Stimulated activated CD4-positive, alpha-beta T cell treated with anti-CD3 and anti-CD28 coated beads, Interleukin-1b, Interleukin-23, amount 100 ng/mL, for 24 hours (primary cell): ENCODE measurements around the gene GRAMD2A.

Experiments
- DNase-seq, 4 experiments: peaks; one replicate each; pipeline ENCODE4 v3.0.0-alpha.2; 2020; ENCODE audit warnings: low read depth in 4 of 4, low spot score in 1 of 4

Gene GRAMD2A

DNA sequence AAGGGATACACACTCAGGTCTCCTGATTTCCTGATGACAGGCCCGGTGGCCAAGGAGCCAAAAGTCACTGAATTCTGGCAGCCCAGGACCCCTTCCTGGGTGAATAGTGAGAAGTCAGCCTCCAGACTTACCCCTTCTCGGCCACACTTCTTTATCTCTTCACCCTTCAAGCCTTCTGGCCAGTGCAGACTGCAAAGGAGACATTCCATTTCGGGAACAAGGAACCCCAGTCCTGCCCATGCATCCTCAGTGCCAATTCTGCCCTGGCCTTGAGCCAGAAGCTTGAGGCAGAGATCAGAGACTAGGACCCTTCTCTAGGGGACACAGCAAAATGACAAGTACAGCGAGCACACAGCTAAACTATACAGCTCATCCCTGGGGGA, 28.8 kb downstream of the GRAMD2A start:
- DNase-seq, result no peak

- DNase-seq, result no peak
Measured at GRCh38 chr15:72168131-72168807, 29.3 kb downstream of the GRAMD2A start.

- no peak for DNase-seq
Measured at GRCh38 chr15:72167445-72167844, 30.1 kb downstream of the GRAMD2A start.

GRCh38 chr15:72166716-72167417, 30.7 kb downstream of the GRAMD2A start:
- DNase-seq, result no peak

DNA sequence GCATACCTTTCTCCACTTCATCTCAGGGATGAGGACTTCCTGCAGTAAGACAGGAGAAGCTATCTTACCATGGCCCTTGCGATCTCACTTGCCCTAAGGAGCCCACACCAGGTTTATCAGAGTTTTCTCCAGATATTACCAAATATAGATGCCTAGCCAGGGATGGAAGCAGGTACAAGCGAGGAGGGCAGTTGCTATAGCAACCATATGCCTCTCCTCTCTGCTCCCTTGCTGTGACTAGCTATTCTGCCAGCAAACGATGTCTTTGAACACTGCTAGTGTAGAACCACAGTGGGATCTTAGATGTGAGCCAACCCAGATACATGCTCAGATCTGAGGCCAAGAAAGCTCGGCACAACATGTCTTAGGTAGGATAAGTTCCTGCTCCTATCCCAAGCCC, 33.9 kb downstream of the GRAMD2A start:
- no peak for DNase-seq

DNA sequence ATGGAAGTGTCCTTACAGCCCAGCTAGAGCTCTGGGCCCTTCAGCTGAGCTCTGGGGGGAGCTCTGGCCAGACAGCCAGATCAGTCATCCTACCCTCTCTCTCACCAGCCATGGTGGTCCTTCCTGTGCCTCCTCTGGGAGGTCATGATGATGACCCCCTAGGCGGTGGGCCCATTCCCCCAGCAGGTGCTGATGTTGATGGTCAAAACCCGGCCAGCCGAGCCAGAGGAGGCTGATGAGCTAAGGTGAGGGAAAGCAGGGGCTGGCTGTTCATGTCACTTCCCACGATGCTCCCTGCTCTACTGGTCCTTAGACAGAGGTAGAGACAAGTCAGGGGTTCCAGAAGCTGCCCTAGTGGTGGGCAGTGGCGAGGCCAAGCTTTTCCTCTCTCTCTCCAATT, 35.0 kb downstream of the GRAMD2A start:
- DNase-seq, result no peak

GRCh38 chr15:72161361-72162132, 36.0 kb downstream of the GRAMD2A start:
- DNase-seq, result no peak

- no peak for DNase-seq
Measured at GRCh38 chr15:72160696-72161245, 36.8 kb downstream of the GRAMD2A start.

DNA sequence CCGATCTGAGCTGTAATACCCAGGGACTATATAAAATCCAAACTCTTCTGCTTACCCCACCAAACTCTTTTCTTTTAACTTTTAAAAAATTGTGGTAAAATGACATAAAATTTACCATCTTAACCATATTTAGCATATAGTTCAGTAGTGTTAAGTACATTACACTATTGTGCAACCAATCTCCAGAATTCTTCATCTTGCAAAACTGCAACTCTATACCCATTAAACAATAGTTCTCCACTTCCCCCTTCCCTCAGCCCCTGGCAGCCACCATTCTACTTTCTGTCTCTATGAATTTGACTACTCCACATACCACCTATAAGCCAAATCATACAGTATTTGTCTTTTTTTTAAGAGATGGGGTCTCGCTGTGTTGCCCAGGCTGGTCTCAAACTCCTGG, 40.7 kb downstream of the GRAMD2A start:
- DNase-seq, result no peak

DNA sequence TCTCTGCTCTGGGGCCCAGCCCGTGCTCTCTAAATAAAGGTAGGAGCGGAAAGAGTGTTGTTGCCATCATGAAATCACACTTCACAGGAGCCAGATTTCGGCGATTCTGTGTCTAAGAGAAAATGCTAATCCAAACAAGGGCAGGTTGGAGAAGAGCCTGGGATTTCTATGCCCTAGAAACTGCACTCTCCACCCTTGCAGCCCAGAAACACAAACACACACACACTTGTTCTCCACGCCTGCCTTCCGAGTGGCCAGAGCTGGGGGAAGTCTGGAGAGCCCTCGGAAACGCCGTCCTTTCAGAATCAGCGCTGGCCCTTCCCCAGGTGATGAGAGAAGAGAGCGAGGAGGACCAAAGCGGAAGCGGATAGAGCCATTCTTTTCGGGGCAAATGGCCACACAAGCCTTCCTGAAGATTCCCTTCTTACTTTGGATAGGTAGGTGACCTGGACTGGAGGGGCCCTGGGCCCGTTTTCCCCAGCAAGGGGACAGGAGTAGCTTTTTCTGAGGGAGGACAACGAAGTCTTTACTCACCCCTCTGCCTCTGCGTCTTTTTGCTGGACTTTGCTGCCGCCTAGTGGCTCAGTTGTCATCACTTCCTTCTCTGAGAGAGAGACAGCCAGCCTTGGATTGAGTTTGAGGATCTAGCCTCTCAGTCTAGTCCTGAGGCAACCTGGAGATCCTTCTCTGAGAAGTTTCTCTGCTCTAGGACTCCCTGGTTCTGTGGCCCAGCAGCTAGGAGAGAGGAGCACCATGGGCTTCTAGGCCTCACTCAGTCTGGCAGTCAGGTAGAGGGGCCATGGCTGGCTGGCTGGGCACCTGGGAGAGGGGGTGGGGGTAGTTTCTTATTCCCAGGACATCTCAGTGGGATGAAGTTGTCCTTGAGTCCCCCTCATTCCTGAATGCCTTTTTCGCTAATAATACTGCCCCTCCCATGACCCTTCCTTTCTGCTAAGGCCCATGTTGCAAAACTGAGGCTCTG, 41.7 kb downstream of the GRAMD2A start:
- peak; percentile 69 to 77 (median 73) for DNase-seq

GRCh38 chr15:72155003-72155621, 42.5 kb downstream of the GRAMD2A start:
- DNase-seq, result no peak

GRCh38 chr15:72154316-72154715, 43.3 kb downstream of the GRAMD2A start:
- DNase-seq, result no peak

- no peak for DNase-seq
Measured at GRCh38 chr15:72153269-72154000, 44.2 kb downstream of the GRAMD2A start.

- no peak for DNase-seq
Measured at GRCh38 chr15:72147418-72147817, 50.2 kb downstream of the GRAMD2A start.

DNA sequence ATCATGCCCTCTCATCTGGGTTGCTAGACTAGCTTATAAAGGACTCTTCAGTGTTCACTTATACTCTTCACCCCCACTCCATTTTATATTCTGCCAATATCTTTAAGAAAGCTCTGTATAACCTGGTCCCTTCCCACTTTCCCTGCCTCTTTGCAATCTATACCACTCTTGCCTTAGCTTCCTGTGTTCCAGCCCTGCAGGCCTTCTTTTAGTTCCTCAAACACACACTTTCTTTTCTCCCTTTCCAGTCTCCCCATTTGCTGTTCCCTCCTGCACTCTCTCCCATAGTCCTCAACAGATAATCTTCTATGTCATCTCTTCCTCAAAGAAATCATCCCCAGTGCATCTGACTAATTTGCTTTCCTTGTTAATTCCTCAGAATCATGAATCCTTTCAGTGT, 50.7 kb downstream of the GRAMD2A start:
- DNase-seq, result no peak

GRCh38 chr15:72146221-72146620, 51.4 kb downstream of the GRAMD2A start:
- DNase-seq, result no peak

- no peak for DNase-seq
Measured at GRCh38 chr15:72141171-72142084, 56.2 kb downstream of the GRAMD2A start.

GRCh38 chr15:72140088-72140487, 57.5 kb downstream of the GRAMD2A start:
- no peak for DNase-seq
